Osteoblast (primary cell): ENCODE data around the gene CD163. TPM values are rescaled to one million over a fixed set of nuclear protein-coding genes. Genes with fewer than 3 reads are reported as not detected.

Experiments used
- DNase-seq: peaks from one replicate; pipeline ENCODE4 v3.0.0; 2011; ENCODE audit warnings: low spot score, mixed read lengths; ENCODE audit not compliant: insufficient read length; ENCODE audit errors: missing footprints
- H2AFZ ChIP-seq: 2 replicates; pipeline ENCODE4 v1.6.0; 2011; ENCODE audit warnings: mild to moderate bottlenecking, low read length
- H3K27ac ChIP-seq: 2 replicates; pipeline ENCODE4 v1.5.1; 2011; ENCODE audit warnings: mild to moderate bottlenecking, low read depth, low read length, moderate library complexity
- H3K27me3 ChIP-seq: 2 replicates; pipeline ENCODE4 v1.6.0; 2012; ENCODE audit warnings: mild to moderate bottlenecking, control low read depth, inconsistent platforms, low read length, moderate library complexity; ENCODE audit not compliant: insufficient read depth
- H3K36me3 ChIP-seq: 2 replicates; pipeline ENCODE4 v1.5.1; 2011; ENCODE audit warnings: mild to moderate bottlenecking, low read length, control low read depth, moderate library complexity; ENCODE audit not compliant: insufficient read depth
- H3K4me1 ChIP-seq: 2 replicates; pipeline ENCODE4 v1.5.1; 2011; ENCODE audit warnings: mild to moderate bottlenecking, low read length, control low read depth, moderate library complexity; ENCODE audit not compliant: insufficient read depth
- H3K4me2 ChIP-seq: 2 replicates; pipeline ENCODE4 v1.6.0; 2011; ENCODE audit warnings: mild to moderate bottlenecking, low read length; ENCODE audit not compliant: insufficient read depth
- H3K4me3 ChIP-seq: fragments of 200-600 bp; sonication (generic); 3 replicates; pipeline ENCODE4 v1.5.1; 2012; ENCODE audit warnings: mild to moderate bottlenecking, low read length, inconsistent platforms; ENCODE audit not compliant: insufficient read depth
- H3K79me2 ChIP-seq: 2 replicates; pipeline ENCODE4 v1.6.0; 2012; ENCODE audit warnings: mild to moderate bottlenecking, low read length, control low read depth, inconsistent platforms; ENCODE audit not compliant: insufficient read depth
- H3K9me3 ChIP-seq: 2 replicates; pipeline ENCODE4 v1.5.1; 2011; ENCODE audit warnings: low read depth, low read length, control low read depth
- H4K20me1 ChIP-seq: 2 replicates; pipeline ENCODE4 v1.6.0; 2012; ENCODE audit warnings: mild to moderate bottlenecking, low read length, control low read depth; ENCODE audit not compliant: insufficient read depth
- total RNA-seq: library from RNA; depleted of rRNA; stranded (reverse); fragments of >200 nt; gene quantifications from 2 replicates; pipeline ENCODE4 v1.2.3, GENCODE V29; 2012
- TF ChIP-seq, protein P1 (sequence below): IDR thresholded peaks from 2 replicates; pipeline ENCODE4 v1.5.1; 2011; ENCODE audit warnings: mild to moderate bottlenecking, low read depth, low read length, moderate library complexity; ENCODE audit errors: extremely low read depth

The CD163 gene
- total RNA-seq, 1 donor = under 0.01 TPM

DNA sequence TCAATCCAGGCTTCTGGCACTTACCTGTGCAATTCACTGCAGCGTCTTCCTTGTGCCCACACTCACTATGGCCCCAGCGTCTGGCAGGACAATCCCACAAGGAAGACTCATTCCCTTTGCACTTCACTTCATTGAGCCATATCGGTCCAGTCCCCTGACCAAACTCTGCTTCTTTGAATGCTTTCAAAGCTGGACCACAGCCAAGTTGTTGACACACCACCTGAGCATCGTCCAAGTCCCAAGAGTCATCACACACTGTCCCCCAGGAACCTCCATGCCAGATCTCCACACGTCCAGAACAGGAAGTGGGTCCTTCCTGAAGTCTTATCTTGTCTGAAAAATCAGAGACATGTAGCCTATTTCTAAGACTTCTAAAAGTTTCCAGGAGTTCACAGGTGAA lies 20.2 kb downstream of the CD163 start:
- TF ChIP-seq, protein P1, sequence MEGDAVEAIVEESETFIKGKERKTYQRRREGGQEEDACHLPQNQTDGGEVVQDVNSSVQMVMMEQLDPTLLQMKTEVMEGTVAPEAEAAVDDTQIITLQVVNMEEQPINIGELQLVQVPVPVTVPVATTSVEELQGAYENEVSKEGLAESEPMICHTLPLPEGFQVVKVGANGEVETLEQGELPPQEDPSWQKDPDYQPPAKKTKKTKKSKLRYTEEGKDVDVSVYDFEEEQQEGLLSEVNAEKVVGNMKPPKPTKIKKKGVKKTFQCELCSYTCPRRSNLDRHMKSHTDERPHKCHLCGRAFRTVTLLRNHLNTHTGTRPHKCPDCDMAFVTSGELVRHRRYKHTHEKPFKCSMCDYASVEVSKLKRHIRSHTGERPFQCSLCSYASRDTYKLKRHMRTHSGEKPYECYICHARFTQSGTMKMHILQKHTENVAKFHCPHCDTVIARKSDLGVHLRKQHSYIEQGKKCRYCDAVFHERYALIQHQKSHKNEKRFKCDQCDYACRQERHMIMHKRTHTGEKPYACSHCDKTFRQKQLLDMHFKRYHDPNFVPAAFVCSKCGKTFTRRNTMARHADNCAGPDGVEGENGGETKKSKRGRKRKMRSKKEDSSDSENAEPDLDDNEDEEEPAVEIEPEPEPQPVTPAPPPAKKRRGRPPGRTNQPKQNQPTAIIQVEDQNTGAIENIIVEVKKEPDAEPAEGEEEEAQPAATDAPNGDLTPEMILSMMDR = no peak
- no peak for DNase-seq
- H3K9me3 ChIP-seq = no peaks in the 10 kb centered on the region

DNA sequence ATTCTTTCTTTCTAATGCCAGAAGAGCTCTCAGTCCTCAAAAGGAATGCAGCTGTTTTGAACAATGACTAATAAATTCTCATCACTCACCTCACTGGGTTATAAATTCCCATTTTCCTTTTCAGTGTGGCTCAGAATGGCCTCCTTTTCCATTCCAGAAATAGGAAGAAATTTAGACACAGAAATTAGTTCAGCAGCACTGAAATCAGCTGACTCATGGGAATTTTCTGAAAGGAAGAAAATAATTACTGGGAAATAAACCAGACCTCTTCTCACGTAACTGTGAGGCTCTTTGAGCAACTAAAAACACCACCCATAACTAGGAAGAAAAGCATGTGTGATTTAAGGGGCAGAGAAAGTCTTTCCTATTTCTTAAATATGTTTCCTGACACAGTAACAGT lies 23.8 kb downstream of the CD163 start:
- TF ChIP-seq, protein P1 = no peak
- no peak overlapping the region for H2AFZ ChIP-seq
- no peak for DNase-seq

More for the DNA sequence above, 20.2 kb downstream of the CD163 start:
- H3K27me3 ChIP-seq = no peaks in the 10 kb centered on the region
- H2AFZ ChIP-seq = no peak overlapping the region
- H3K36me3 ChIP-seq = no peaks in the 10 kb centered on the region
- H3K4me2 ChIP-seq = no peak overlapping the region
- H4K20me1 ChIP-seq = no peaks in the 10 kb centered on the region
- no peaks in the 10 kb centered on the region for H3K4me1 ChIP-seq
- no peak overlapping the region for H3K4me3 ChIP-seq
- H3K27ac ChIP-seq = no peak overlapping the region
- H3K79me2 ChIP-seq = no peaks in the 10 kb centered on the region

DNA sequence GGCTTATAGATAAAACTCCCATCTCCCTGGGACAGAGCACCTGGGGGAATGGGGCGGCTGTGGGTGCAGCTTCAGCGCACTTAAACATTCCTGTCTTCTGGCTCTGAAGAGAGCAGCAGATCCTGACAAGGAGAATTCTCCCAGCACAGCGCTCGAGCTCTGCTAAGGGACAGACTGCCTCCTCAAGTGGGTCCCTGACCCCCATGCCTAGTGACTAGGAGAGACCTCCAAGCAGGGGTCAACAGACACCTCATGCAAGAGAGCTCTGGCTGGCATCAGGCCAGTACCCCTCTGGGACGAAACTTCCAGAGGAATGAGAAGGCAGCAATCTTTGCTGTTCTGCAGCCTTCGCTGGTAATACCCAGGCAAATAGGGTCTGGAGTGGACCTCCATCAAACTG lies 31.5 kb downstream of the CD163 start:
- Histone ChIP-seq H3K27me3 (no peaks in the 10 kb centered on the region), H3K36me3 (no peaks in the 10 kb centered on the region), H2AFZ (no peak overlapping the region), H3K79me2 (no peaks in the 10 kb centered on the region), H3K4me1 (no peaks in the 10 kb centered on the region), H3K9me3 (no peaks in the 10 kb centered on the region), H3K27ac (no peak overlapping the region), H4K20me1 (no peaks in the 10 kb centered on the region), H3K4me2 (no peak overlapping the region), H3K4me3 (no peak overlapping the region)
- TF ChIP-seq, protein P1 = no peak
- DNase-seq = no peak

More for the DNA sequence above, 23.8 kb downstream of the CD163 start:
- Histone ChIP-seq H3K27ac (no peak overlapping the region), H3K4me3 (no peak overlapping the region), H3K4me1 (no peaks in the 10 kb centered on the region), H3K4me2 (no peak overlapping the region), H3K36me3 (no peaks in the 10 kb centered on the region), H3K79me2 (no peaks in the 10 kb centered on the region), H4K20me1 (no peaks in the 10 kb centered on the region), H3K27me3 (no peaks in the 10 kb centered on the region), H3K9me3 (no peaks in the 10 kb centered on the region)

DNA sequence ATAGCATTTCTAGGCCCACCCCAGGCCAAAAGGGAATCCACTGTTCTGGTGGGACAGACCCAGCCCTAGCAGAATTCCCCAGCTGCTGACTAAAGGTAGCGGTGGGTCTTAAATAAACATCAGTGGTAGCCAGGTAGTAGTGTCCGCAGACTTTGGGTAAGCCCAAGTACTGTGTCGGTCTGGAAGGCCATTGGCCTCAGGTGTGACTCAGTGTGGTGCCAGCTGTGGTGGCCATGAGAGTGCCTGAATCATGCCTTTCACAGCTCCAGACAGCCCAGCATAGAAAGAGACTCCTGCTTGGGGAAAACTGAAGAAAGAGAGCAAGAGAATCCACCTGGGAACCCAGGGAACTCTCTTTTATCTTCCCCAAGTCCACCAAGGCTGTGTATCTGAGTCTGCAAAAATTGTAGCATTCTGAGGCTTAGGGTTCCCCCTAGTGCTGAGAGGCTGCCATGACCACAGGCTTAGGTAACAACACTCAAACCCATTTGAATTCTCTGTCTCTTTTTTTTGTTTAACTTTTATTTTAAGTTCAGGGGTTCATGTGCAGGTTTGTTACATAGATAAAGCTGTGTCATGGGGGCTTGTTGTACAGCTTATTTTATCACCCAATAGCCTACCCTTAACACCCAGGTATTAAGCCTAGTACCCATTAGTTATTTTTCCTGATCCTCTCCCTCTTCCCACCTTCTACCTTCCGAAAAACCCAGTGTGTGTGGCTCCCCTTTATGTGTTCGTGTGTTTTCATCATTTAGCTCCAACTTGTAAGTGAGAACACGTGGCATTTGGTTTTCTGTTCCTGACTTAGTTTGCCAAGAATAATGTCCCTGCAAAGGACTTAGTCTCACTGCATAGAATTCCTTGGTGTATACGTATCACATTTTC lies 43.0 kb downstream of the CD163 start:
- TF ChIP-seq, protein P1 = peak; percentile 83
- Histone ChIP-seq H4K20me1 (no peaks in the 10 kb centered on the region), H2AFZ (no peak overlapping the region), H3K4me1 (no peaks in the 10 kb centered on the region), H3K27me3 (no peaks in the 10 kb centered on the region), H3K36me3 (no peaks in the 10 kb centered on the region), H3K9me3 (no peaks in the 10 kb centered on the region), H3K27ac (no peak overlapping the region), H3K4me3 (no peak overlapping the region), H3K4me2 (no peak overlapping the region), H3K79me2 (no peaks in the 10 kb centered on the region)
- no peak for DNase-seq
